GM11168 (cell line): ENCODE data around the gene HNRNPA1.
"Not testable (repeated sequence)": the region's sequence is repeated elsewhere in the genome, so short reads cannot be mapped to it uniquely, and the experiment has no call there.

Experiments
- in situ Hi-C: fragments of 300-500 bp; cut with MboI; formaldehyde crosslinking; loops from one replicate; pipeline ENCODE4 v1.12.0; 2022; ENCODE audit warnings: low sequenced_read_pairs; ENCODE audit not compliant: unreplicated experiment

The HNRNPA1 gene

DNA sequence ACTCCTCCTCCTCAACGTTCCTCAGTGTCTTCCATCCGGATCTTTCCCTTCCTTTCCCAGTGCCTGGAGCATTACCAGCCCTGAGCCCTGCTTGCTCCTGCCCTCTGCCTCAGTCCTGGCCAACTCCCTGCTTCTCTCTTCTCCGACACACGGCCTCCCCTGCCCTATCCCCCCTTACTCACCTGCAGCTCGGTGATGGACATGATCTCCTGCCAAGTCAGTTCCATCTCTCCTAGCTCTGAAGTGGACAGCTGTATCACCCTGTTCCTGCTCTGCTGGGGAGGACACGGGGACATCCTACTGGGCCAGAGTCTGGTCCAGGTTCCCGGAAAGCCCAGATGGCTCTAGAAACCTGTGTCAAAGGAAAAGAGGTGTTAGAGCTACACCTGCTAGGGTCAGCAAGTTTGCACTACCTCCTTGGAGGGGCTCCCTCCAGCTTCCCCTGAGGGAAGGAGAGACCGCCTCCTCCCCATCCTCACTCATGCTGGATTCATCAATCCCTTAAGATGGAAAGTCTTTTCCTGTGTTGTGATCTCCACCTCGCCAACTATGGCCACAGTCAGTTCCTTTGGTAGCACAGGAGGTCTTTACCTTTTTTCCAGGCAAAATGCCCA lies 14.5 kb downstream of the HNRNPA1 start:
- in situ Hi-C loops: loop anchor here (5.0 kb wide), 1 partner anchor 67 kb away; the partner anchor contains the start of gene GPR84

DNA sequence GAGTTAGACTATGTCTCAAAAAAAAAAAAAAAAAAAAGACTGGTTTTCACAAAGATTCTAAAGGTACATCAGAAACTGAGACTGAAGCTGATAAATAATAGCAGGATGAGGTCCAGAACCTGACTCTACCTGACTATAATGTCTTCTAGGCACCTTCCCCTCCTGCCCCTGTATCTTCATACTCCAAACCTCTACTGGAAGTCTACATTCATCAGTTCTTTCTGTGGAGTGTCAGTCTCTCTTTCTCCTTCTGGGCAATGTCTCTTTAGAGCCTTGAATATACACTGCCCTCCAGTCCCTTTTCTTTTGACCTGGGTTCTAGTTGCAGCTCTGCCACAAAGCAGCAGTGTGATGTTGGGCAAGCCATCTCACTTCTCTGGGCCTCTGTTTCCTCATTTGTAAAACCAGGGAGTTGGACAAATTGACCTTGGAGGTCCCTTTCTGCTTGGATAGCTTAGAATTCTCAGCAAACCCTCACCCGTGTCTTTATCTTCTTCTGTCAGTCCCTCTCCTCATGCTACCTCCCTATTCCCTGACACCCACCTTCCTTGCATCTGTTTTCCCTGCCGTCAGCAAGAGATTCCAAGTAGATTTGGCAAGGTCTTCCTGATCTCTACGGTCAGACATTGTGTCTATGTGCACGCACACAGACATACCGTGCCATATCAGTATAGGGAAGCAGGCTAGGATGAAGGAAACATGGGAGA lies 16.0 kb downstream of the HNRNPA1 start:
- in situ Hi-C loops: no loop called here

- in situ Hi-C loops: no loop called here
These were observed 18.4 kb downstream of the HNRNPA1 start for GRCh38 chr12:54298904-54299303.

DNA sequence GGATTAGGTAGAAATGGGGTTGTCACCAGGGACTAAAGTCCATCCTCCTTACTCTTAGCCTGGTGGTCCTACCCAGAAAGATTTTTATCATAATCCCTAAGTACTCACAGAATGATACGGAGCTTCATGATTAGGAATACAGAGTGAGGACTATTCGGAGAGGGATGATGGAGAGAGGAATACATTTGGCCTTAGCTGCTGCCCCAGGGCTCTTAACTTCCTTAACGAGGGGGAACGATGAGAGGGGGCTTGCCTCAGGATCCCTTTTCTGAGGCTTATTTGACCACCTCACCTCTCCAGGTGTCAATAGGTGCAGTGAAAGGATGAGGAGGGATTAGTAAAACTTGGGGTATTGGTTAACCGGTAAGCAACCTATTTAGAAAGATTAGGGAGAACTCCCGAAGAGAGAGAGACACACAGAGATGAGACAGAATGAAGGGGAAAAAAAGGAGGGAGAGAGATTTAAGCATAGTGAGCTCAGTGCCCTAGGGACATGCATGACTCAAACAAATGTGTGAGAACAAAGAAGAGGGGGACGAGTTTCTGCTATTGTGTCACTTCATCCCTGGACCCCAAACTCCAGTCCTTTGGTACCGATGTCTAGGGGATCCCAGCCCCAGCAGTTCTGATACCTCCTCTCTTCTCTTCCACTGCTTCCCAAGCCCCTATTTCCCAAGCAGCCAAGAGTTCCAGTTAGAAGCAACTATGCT lies 19.1 kb downstream of the HNRNPA1 start:
- in situ Hi-C loops: no loop called here

DNA sequence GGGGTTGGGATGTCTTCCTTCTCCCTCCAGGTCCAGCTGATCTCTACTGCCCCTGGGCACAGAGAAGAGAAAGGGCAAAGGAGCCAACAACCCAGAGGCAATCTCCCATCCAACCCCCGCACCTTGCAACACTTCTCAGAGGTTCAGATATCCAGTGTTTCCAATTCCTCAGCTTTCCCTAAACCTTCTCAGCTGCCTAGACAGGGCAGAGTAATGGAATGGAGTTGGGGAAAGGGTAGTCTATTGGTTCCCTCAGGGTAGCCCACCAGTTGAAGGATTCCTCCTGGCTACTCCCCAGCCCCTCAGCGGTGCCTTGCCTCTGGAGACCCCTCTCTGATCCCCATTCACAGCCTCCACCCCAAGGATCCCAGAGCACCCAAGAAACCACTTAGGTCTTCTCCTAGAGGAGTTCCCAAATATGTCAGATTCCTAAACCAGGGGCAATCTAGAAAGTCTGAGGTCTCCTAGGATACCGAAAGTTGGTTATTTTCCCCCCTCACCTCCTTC lies 19.8 kb downstream of the HNRNPA1 start:
- in situ Hi-C loops: no loop called here

- in situ Hi-C loops: no loop called here
These were observed 20.4 kb downstream of the HNRNPA1 start, which contains the start of gene NFE2 for GRCh38 chr12:54300732-54301427. Gene NFE2, minus strand, starts transcription at chr12:54301015. Its CDS starts 5,767 bp downstream, at chr12:54295248.

- in situ Hi-C loops: no loop called here
These were observed 21.0 kb downstream of the HNRNPA1 start for GRCh38 chr12:54301428-54302048.

DNA sequence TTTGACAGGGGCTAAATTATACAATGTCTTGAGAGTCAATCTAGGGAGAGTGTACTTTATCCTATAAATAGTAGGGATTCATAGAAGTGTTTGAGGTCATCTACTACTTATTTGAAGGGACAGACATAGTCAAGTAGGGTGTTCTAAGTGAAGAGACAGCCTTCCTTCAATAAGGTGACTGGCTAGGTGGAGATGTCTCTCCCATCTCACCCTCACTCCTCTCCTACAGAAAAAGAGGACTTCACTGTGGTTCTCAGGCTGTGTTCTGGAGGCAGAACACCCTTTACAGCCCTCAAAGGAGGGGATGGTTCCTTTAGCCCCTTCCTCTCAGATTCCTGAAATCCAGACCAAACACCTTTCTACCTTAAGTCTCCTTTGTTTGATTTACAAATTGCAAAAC lies 23.1 kb downstream of the HNRNPA1 start:
- in situ Hi-C loops: no loop called here

DNA sequence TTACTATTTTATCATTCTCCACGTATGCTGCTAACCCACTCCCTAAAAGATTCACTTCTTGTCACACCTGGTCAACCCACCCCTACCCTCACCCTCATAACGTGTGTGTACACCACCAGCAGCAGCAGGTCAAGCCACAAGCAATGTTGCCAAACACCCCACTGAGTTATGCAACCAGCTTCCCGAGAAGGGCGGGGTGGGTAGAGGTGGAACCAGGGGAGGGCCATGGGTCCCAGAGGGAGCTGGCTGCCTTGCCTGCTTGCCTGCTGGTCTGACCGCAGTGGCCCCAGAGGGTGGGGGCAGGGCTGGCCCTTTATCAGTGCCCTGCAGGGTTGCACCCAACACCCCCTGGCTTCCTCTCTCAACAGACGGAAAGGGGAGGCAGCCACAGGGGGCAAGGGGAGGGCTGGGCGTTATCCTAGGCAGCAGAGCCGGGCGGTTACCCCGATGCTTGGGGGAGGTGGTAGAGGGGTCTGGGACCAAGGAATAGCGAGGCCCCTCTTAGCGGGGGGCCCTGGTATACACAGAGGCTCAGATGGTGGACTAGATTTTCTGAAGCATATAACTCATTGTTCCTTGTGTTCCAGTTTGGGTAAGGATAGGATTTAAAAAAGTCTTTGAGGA lies 23.8 kb downstream of the HNRNPA1 start:
- in situ Hi-C loops: no loop called here

DNA sequence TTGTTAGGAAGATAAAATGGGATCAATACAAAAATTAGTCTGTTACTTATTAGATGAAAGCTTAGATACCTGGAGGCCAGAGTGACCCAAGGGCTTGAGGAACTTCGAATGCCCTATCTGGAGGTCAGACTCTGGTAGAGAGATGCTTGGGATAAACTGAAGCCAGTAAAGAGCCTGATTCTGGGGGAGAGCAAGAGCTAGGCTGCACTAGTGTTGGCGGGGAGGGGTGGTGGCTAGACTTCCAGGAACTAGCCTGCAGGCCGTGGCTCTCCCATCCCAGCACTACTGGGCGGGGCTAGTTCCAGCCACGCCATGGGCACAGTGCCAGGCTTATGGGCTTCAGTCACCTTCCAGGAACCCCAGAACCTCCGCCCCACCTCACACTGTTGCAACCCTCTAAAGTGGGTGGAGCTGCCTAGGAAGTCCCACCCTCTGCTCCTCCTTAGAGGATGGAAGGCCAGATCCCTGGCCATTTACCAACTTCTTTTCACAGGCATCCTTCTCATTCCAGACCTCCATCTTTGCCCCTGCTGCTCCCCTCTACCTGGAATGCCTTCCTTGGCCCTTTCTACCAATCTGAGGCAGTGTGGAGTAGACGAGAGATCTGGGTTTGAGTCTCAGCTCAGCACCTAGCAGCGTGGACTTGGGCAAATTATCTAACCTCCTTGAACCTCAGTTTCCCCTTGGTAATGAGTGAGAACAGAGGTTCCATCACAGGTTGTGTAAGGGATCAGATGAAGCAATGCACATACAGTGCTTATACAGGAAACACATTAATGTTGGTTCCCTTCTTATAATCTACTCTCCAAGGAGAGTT lies 26.6 kb downstream of the HNRNPA1 start:
- in situ Hi-C loops: no loop called here

GRCh38 chr12:54311051-54311450 lies 30.5 kb downstream of the HNRNPA1 start:
- in situ Hi-C loops: no loop called here

DNA sequence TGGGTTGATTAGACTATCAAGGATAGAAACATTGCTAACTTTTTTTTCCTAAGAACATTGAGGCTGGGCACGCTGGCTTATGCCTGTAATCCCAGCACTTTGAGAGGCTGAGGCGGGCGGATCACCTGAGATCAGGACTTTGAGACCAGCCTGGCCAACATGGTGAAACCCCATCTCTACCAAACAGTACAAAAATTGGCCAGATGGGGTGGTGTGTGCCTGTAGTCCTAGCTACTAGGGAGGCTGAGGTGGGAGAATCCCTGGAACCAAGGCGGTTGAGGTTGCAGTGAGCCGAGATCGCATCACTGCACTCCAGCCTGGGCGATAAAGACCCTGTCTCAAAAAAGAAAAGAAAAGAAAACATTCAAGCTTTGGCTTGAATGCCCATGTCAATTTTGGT lies 31.8 kb downstream of the HNRNPA1 start:
- in situ Hi-C loops: not testable (repeated sequence)

DNA sequence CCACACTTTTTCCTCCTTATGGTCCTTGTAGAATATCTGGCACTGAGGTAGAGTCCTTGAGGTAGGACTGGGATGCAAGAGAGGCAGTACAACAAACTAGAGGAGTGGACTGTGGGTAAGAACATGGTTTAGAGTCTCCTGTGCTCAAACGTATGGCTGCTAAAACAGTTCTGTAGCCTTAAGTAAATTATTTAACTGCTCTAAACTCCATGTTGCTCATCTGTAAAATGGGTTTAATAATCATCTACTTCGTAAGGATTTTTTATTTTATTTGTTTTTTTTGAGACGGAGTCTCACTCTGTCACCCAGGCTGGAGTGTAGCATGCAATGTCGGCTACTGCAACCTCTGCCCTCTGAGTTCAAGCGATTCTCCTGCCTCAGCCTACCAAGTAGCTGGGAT lies 40.8 kb downstream of the HNRNPA1 start:
- in situ Hi-C loops: no loop called here

- in situ Hi-C loops: no loop called here
These were observed 44.3 kb downstream of the HNRNPA1 start, which contains the start of gene COPZ1 for GRCh38 chr12:54324617-54325441. Gene COPZ1, plus strand, starts transcription at chr12:54325131. Its CDS starts 33 bp downstream, at chr12:54325164.

- in situ Hi-C loops: not testable (repeated sequence)
These were observed 45.0 kb downstream of the HNRNPA1 start for GRCh38 chr12:54325442-54326109.

- in situ Hi-C loops: no loop called here
These were observed 48.2 kb downstream of the HNRNPA1 start for GRCh38 chr12:54328595-54329337.

- in situ Hi-C loops: no loop called here
These were observed 49.2 kb downstream of the HNRNPA1 start for GRCh38 chr12:54329759-54330158.
